ENCODE measurements around the gene SLC12A2. TPM values are rescaled to one million over a fixed set of nuclear protein-coding genes. Genes with fewer than 3 reads are reported as not detected.

SLC12A2 gene
- total and polyA plus RNA-seq, 2 of the 4 experiments (the other 2 are of a cell fraction), result 5.6 to 30.3 TPM

- BruUV-seq (replicated peaks), result no TSS peak
- DNase-seq, result peak; percentile 23
- Histone ChIP-seq H3K4me3 (ENCODE audit: insufficient read depth, low read depth, low read length) (no peak overlapping the region), H3K4me2 (ENCODE audit: low read depth, low read length) (no peak overlapping the region), H4K20me1 (ENCODE audit: insufficient read depth, low read length) (no peaks in the 10 kb centered on the region), H3K27me3 (ENCODE audit: control insufficient read depth, insufficient read depth, low read length) (no peaks in the 10 kb centered on the region), H3K4me1 (ENCODE audit: control insufficient read depth, insufficient read depth, low read length) (no peaks in the 10 kb centered on the region), H3K27ac (ENCODE audit: insufficient read depth, low read length) (no peak overlapping the region), H3K18ac (ENCODE audit: low read depth, low read length) (no peak overlapping the region), H2AK9ac (replicated peaks; ENCODE audit: low read depth, low read length, poor library complexity) (no peak overlapping the region), H3K9me3 (ENCODE audit: control insufficient read depth, insufficient read depth, low read length) (no peaks in the 10 kb centered on the region), H2AK5ac (ENCODE audit: low read depth, low read length) (no peak overlapping the region), H3K23ac (ENCODE audit: low read depth, low read length) (no peak overlapping the region), H4K91ac (ENCODE audit: insufficient read depth, low read depth, low read length) (no peak overlapping the region), H4K8ac (ENCODE audit: low read depth in 2 of 2, low read length in 2 of 2) (no peak overlapping the region), H2BK20ac (ENCODE audit: low read depth, low read length) (no peak overlapping the region), H3K4ac (ENCODE audit: low read depth, low read length) (no peak overlapping the region), H4K5ac (ENCODE audit: low read depth, low read length) (no peak overlapping the region), H3K79me1 (ENCODE audit: low read depth in 1 of 2, low read length in 2 of 2) (no peaks in the 10 kb centered on the region), H2BK15ac (ENCODE audit: low read depth, low read length) (no peak overlapping the region), H2BK120ac (ENCODE audit: low read depth, low read length) (no peak overlapping the region), H3K14ac (replicated peaks; ENCODE audit: low read depth, low read length) (no peak overlapping the region), H3K36me3 (ENCODE audit: control insufficient read depth, insufficient read depth, low read length) (no peaks in the 10 kb centered on the region), H2AFZ (replicated peaks; ENCODE audit: low read length, poor library complexity) (no peak overlapping the region), H2BK5ac (ENCODE audit: low read depth, low read length, poor library complexity, severe bottlenecking) (no peak overlapping the region), H3K9me1 (ENCODE audit: insufficient read depth, low read length) (no peaks in the 10 kb centered on the region), H3K9ac (ENCODE audit: low read depth, low read length) (no peak overlapping the region), H3K56ac (ENCODE audit: extremely low read depth, insufficient read depth, low read length) (no peak overlapping the region)
- no peak for ATAC-seq (ENCODE audit: low read depth)
- no peak for TF ChIP-seq MXI1 (IDR thresholded peaks at IDR 0.05; ENCODE audit: borderline replicate concordance, low read depth, low read length)
- no peak for TF ChIP-seq POLR2A (IDR thresholded peaks at IDR 0.05; ENCODE audit: low read depth, low read length)
- no peak for TF ChIP-seq MAFK (IDR thresholded peaks at IDR 0.05; ENCODE audit: low read depth, low read length)
- no peak for TF ChIP-seq NFE2L2 (IDR thresholded peaks at IDR 0.05; ENCODE audit: low read depth, low read length)
- no peak for TF ChIP-seq CEBPB (IDR thresholded peaks at IDR 0.05; ENCODE audit: low read depth, low read length)
- TF ChIP-seq CTCF (conservative IDR thresholded peaks at IDR 0.05; ENCODE audit: low read depth, low read length), result no peak
- no peak for TF ChIP-seq CHD1 (IDR thresholded peaks at IDR 0.05; ENCODE audit: low read depth, low read length)
- TF ChIP-seq RCOR1 (IDR thresholded peaks at IDR 0.05; ENCODE audit: insufficient replicate concordance, low read length), result no peak
- no peak for TF ChIP-seq RFX5 (IDR thresholded peaks at IDR 0.05; ENCODE audit: low read depth, low read length)
- TF ChIP-seq RAD21 (IDR thresholded peaks at IDR 0.05; ENCODE audit: low read length), result no peak
- TF ChIP-seq USF2 (IDR thresholded peaks at IDR 0.05; ENCODE audit: low read depth, low read length), result no peak
- no peak for TF ChIP-seq SMC3 (IDR thresholded peaks at IDR 0.05; ENCODE audit: low read depth, low read length)
- no peak for TF ChIP-seq BHLHE40 (IDR thresholded peaks at IDR 0.05; ENCODE audit: low read depth, low read length)
- TF ChIP-seq ELK1 (IDR thresholded peaks at IDR 0.05; ENCODE audit: borderline replicate concordance, low read depth, low read length), result no peak
- no peak for TF ChIP-seq FOS (IDR thresholded peaks at IDR 0.05; ENCODE audit: low read depth, low read length)
- TF ChIP-seq MAZ (IDR thresholded peaks at IDR 0.05; ENCODE audit: borderline replicate concordance, low read depth, low read length), result no peak
- intact Hi-C loops (cut with micrococcal nuclease), result no loop called here
- 83% methylated on average over 1 of the region's 8 CpGs; no CpG with 5 or more reads in 1 of the 2 experiments for WGBS, 2 experiments (ENCODE audit: extremely low coverage in 2 of 2, insufficient read length in 1 of 2)
- dilution Hi-C loops (cut with HindIII; ENCODE audit: low sequenced_read_pairs, unreplicated experiment), result no loop called here
- ChIA-PET CTCF (interaction anchor here (0.6 to 1.8 kb wide), 3 partner anchors 10 to 684 kb away, joined by 3 to 6 read pairs (median 3); no protein-coding TSS in a partner anchor), POLR2A (ENCODE audit: unreplicated experiment) (no interaction called here)
- in situ Hi-C loops (cut with MboI; ENCODE audit: low sequenced_read_pairs), result no loop called here
Measured at GRCh38 chr5:128237546-128237945, 154.0 kb downstream of the SLC12A2 start.

All from IMR-90 (cell line).